Measurements from ENCODE around the gene NKAIN1. TPM values are rescaled to one million over a fixed set of nuclear protein-coding genes. Genes with fewer than 3 reads are reported as not detected.

Gene NKAIN1
- total and polyA plus RNA-seq, 2 donors (not counting 3 experiments of a cell fraction or from before 2014, with no cell fraction given) = 0.29 to 0.40 TPM

GRCh38 chr1:31198600-31198999 is 41.1 kb downstream of the NKAIN1 start:
- TF ChIP-seq CTCF (IDR thresholded peaks at IDR 0.05; ENCODE audit: extremely low read depth in 1 of 2, insufficient read depth in 1 of 2, low read depth in 1 of 2, low read length in 2 of 2) (no peak), EZH2 (IDR thresholded peaks at IDR 0.05; ENCODE audit: borderline replicate concordance, low read depth, low read length, severe bottlenecking) (no peak), GATA2 (IDR thresholded peaks at IDR 0.05; ENCODE audit: insufficient read depth, insufficient read length, low read depth, low read length) (no peak), JUN (IDR thresholded peaks at IDR 0.05; ENCODE audit: borderline replicate concordance, insufficient read depth, insufficient read length, low read depth) (no peak)
- intact Hi-C loops (cut with micrococcal nuclease) = no loop called here
- ChIA-PET POLR2A (no interaction called here), CTCF (interaction anchor here (0.7 to 1.1 kb wide), 2 partner anchors 11 to 335 kb away, joined by 3 read pairs; no protein-coding TSS in a partner anchor)
- Histone ChIP-seq H3K9ac (replicated peaks; ENCODE audit: extremely low read depth, insufficient read depth, low read length) (no peak overlapping the region), H3K9me1 (replicated peaks; ENCODE audit: control insufficient read depth, extremely low read depth, insufficient read depth, low read length) (no peaks in the 10 kb centered on the region), H3K4me2 (ENCODE audit: insufficient read depth, low read length) (no peak overlapping the region), H3K79me2 (ENCODE audit: control insufficient read depth, insufficient read depth, low read length) (no peaks in the 10 kb centered on the region), H4K20me1 (replicated peaks; ENCODE audit: control insufficient read depth, extremely low read depth, insufficient read depth, low read length) (no peaks in the 10 kb centered on the region), H3K36me3 (ENCODE audit: control insufficient read depth in 2 of 2, extremely low read depth in 1 of 2, insufficient read depth in 2 of 2, low read length in 2 of 2) (no peaks in the 10 kb centered on the region), H3K27ac (ENCODE audit: insufficient read depth, low read depth, low read length) (no peak overlapping the region), H3K9me3 (replicated peaks; ENCODE audit: control insufficient read depth, insufficient read depth, low read length) (no peaks in the 10 kb centered on the region), H2AFZ (ENCODE audit: low read depth, low read length) (no peak overlapping the region), H3K27me3 (ENCODE audit: control insufficient read depth in 2 of 2, insufficient read depth in 2 of 2, low read length in 2 of 2) (no peaks in the 10 kb centered on the region), H3K4me3 (replicated peaks in 1 of 3; ENCODE audit: insufficient read depth in 1 of 3, low read depth in 1 of 3, low read length in 3 of 3) (no peak overlapping the region), H3K4me1 (ENCODE audit: control insufficient read depth, extremely low read depth, insufficient read depth, low read length) (no peaks in the 10 kb centered on the region)
- dilution Hi-C loops (cut with MboI; ENCODE audit: extremely low pct_ligation_motif_present, low sequenced_read_pairs) = no loop called here
- DNase-seq (ENCODE audit: low read depth, low spot score) = no peak
- BruUV-seq (replicated peaks) = no TSS peak
- no peak for FAIRE-seq

GRCh38 chr1:31198150-31198549 is 41.5 kb downstream of the NKAIN1 start:
- no peaks in the 10 kb centered on the region for H3K79me2 ChIP-seq (ENCODE audit: control insufficient read depth, insufficient read depth, low read length)
- FAIRE-seq (no peak), DNase-seq (ENCODE audit: low read depth, low spot score) (no peak)
- no peaks in the 10 kb centered on the region for H3K36me3 ChIP-seq (ENCODE audit: control insufficient read depth in 2 of 2, extremely low read depth in 1 of 2, insufficient read depth in 2 of 2, low read length in 2 of 2)
- H3K9me1 ChIP-seq (replicated peaks; ENCODE audit: control insufficient read depth, extremely low read depth, insufficient read depth, low read length) = no peaks in the 10 kb centered on the region
- no peak overlapping the region for H3K9ac ChIP-seq (replicated peaks; ENCODE audit: extremely low read depth, insufficient read depth, low read length)
- H3K27ac ChIP-seq (ENCODE audit: insufficient read depth, low read depth, low read length) = no peak overlapping the region
- TF ChIP-seq EZH2 (IDR thresholded peaks at IDR 0.05; ENCODE audit: borderline replicate concordance, low read depth, low read length, severe bottlenecking) = no peak
- TF ChIP-seq MAX (IDR thresholded peaks at IDR 0.05; ENCODE audit: insufficient read depth, insufficient read length) = no peak
- TF ChIP-seq JUN (IDR thresholded peaks at IDR 0.05; ENCODE audit: borderline replicate concordance, insufficient read depth, insufficient read length, low read depth) = no peak
- TF ChIP-seq FOS (IDR thresholded peaks at IDR 0.05; ENCODE audit: borderline replicate concordance, insufficient read depth, low read length) = no peak
- TF ChIP-seq MYC (IDR thresholded peaks at IDR 0.05; ENCODE audit: low read depth, low read length) = no peak
- TF ChIP-seq GATA2 (IDR thresholded peaks at IDR 0.05; ENCODE audit: insufficient read depth, insufficient read length, low read depth, low read length) = no peak
- TF ChIP-seq POLR2AphosphoS5 (IDR thresholded peaks at IDR 0.05; ENCODE audit: insufficient read depth, low read depth, low read length) = no peak
- no peak for TF ChIP-seq CTCF (IDR thresholded peaks at IDR 0.05; ENCODE audit: extremely low read depth in 1 of 2, insufficient read depth in 1 of 2, low read depth in 1 of 2, low read length in 2 of 2)
- no peak for TF ChIP-seq POLR2A (IDR thresholded peaks at IDR 0.05; ENCODE audit: low read depth, low read length)
- POLR2A ChIA-PET = no interaction called here
- no TSS peak for BruUV-seq (replicated peaks)
- H2AFZ ChIP-seq (ENCODE audit: low read depth, low read length) = no peak overlapping the region
- no peaks in the 10 kb centered on the region for H3K27me3 ChIP-seq (ENCODE audit: control insufficient read depth in 2 of 2, insufficient read depth in 2 of 2, low read length in 2 of 2)
- dilution Hi-C loops (cut with MboI; ENCODE audit: extremely low pct_ligation_motif_present, low sequenced_read_pairs) (no loop called here), intact Hi-C loops (cut with micrococcal nuclease) (no loop called here)
- H3K4me2 ChIP-seq (ENCODE audit: insufficient read depth, low read length) = no peak overlapping the region
- H3K4me1 ChIP-seq (ENCODE audit: control insufficient read depth, extremely low read depth, insufficient read depth, low read length) = no peaks in the 10 kb centered on the region
- H3K9me3 ChIP-seq (replicated peaks; ENCODE audit: control insufficient read depth, insufficient read depth, low read length) = no peaks in the 10 kb centered on the region
- CTCF ChIA-PET = interaction anchor here (1.0 kb wide), 1 partner anchor 17 kb away, joined by 3 read pairs; no protein-coding TSS in a partner anchor
- no peak overlapping the region for H3K4me3 ChIP-seq (replicated peaks in 1 of 3; ENCODE audit: insufficient read depth in 1 of 3, low read depth in 1 of 3, low read length in 3 of 3)
- H4K20me1 ChIP-seq (replicated peaks; ENCODE audit: control insufficient read depth, extremely low read depth, insufficient read depth, low read length) = no peaks in the 10 kb centered on the region
